Endothelial cell (in vitro differentiated cells): ENCODE results near the gene NPHP4. TPM values are rescaled to one million over a fixed set of nuclear protein-coding genes. Genes with fewer than 3 reads are reported as not detected.

Experiments
- DNase-seq: peaks from one replicate; pipeline ENCODE4 v3.0.0; 2021; ENCODE audit warnings: low spot score
- H3K27ac Mint-ChIP-seq: one replicate; pipeline ENCODE4 v1.8.0; 2021; ENCODE audit warnings: mixed read lengths, inconsistent platforms; ENCODE audit not compliant: unreplicated experiment
- H3K27me3 Mint-ChIP-seq: one replicate; pipeline ENCODE4 v1.8.0; 2021; ENCODE audit warnings: mild to moderate bottlenecking, moderate library complexity, mixed read lengths, inconsistent platforms; ENCODE audit not compliant: unreplicated experiment
- H3K36me3 Mint-ChIP-seq: one replicate; pipeline ENCODE4 v1.8.0; 2021; ENCODE audit warnings: mild to moderate bottlenecking, low read depth, mixed read lengths, inconsistent platforms; ENCODE audit not compliant: unreplicated experiment
- H3K4me1 Mint-ChIP-seq: one replicate; pipeline ENCODE4 v1.8.0; 2021; ENCODE audit warnings: mild to moderate bottlenecking, mixed read lengths, inconsistent platforms; ENCODE audit not compliant: unreplicated experiment
- H3K4me3 Mint-ChIP-seq: one replicate; pipeline ENCODE4 v1.8.0; 2021; ENCODE audit warnings: mild to moderate bottlenecking, mixed read lengths, inconsistent platforms; ENCODE audit not compliant: unreplicated experiment
- H3K9me3 Mint-ChIP-seq: one replicate; pipeline ENCODE4 v1.8.0; 2021; ENCODE audit warnings: mixed read lengths, inconsistent platforms; ENCODE audit not compliant: unreplicated experiment
- CTCF ChIP-seq: fragments of 200-600 bp; sonication (generic); IDR thresholded peaks from one replicate; pipeline ENCODE4 v1.5.0; 2021; ENCODE audit warnings: antibody characterized with exemption; ENCODE audit not compliant: unreplicated experiment
- total RNA-seq: library from RNA; stranded (reverse); fragmentation: NEBNext Ultra II Directional; extraction: Animal tissue kit (Norgen Biotek cat#: 25700); gene quantifications from one replicate; pipeline ENCODE4 v1.2.1, GENCODE V29; 2021; ENCODE audit not compliant: unreplicated experiment

NPHP4 gene
- total RNA-seq, 1 donor from 2014 or later: 15.3 TPM

GRCh38 chr1:5920201-5920600 lies 72.0 kb downstream of the NPHP4 start:
- DNase-seq: no peak
- peaks cover 3% of the 10 kb centered on the region for H3K4me1 Mint-ChIP-seq
- no peaks in the 10 kb centered on the region for H3K27me3 Mint-ChIP-seq
- no peaks in the 10 kb centered on the region for H3K9me3 Mint-ChIP-seq
- H3K27ac Mint-ChIP-seq: no peak overlapping the region
- TF ChIP-seq CTCF: no peak
- H3K4me3 Mint-ChIP-seq: no peak overlapping the region
- H3K36me3 Mint-ChIP-seq: no peaks in the 10 kb centered on the region

DNA sequence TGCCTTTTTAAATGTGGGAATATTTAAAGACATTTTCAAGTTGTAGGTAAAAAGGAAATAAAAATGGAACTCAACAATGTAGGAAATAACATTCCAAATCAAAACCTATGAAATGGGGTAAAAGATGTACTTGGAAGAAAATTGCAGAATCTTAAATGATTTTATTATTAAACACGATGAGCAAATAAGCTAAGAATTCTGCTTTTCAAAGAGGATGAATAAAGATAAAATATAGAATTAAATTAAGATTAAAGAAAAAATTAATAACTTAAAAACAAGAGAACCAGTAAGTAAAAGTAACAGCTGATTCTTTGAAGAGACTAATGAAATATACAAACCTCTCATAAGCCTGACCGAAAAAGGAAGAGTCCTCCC lies 74.0 kb downstream of the NPHP4 start:
- H3K4me3 Mint-ChIP-seq: no peak overlapping the region
- H3K27ac Mint-ChIP-seq: no peak overlapping the region
- no peak for DNase-seq
- TF ChIP-seq CTCF: no peak
- H3K36me3 Mint-ChIP-seq: no peaks in the 10 kb centered on the region
- no peaks in the 10 kb centered on the region for H3K9me3 Mint-ChIP-seq
- H3K27me3 Mint-ChIP-seq: no peaks in the 10 kb centered on the region
- peaks cover 3% of the 10 kb centered on the region for H3K4me1 Mint-ChIP-seq

DNA sequence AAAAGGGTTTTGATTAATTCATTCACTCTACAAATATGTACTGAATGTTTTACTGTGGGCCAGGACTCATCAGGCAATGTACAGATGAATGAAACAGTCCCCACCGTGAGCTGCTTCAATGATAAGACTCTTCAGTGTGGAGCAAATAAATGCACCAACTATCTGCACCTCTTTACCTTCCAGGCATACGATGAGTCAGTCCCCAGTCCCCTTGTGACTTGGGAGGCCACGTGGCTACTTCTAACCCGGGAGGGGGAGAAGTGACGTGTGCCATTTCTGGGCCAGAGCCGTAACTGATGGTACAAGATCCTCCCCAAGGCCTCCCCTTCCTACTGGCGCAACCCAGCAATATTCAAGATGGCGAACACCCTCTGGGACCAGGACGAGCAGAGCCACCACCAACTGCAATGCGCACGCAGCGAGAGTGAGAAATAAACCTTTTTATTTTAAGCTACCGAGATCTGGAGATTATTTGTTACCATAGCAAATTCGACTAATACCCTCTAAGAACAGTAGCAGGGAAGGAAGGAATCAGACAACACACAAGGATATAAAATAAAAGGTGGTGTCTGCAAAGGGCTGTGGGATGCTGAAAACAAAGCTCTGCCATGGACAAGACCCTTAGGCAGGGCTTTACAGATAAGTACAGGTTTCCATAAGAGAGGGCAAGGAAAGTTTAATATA lies 74.5 kb downstream of the NPHP4 start:
- DNase-seq: no peak
- H3K9me3 Mint-ChIP-seq: no peaks in the 10 kb centered on the region
- H3K4me1 Mint-ChIP-seq: peaks cover 3% of the 10 kb centered on the region
- no peak overlapping the region for H3K4me3 Mint-ChIP-seq
- no peak overlapping the region for H3K27ac Mint-ChIP-seq
- no peak for TF ChIP-seq CTCF
- no peaks in the 10 kb centered on the region for H3K36me3 Mint-ChIP-seq
- no peaks in the 10 kb centered on the region for H3K27me3 Mint-ChIP-seq

DNA sequence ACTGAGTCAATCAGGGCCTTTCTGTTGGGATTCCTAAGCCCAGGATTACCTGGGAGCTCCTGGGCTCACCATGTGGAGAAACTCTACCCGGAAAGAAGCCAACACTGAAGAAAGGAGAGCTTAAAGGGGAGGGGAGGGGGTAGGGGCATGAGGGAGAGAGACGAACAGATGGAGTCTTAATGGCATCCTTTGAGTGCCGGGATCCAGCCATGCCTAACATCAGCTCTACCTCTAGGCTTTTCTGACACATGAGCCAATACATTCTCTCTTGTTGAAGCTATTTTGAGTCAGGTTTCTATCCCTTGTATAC lies 75.0 kb downstream of the NPHP4 start:
- H3K4me1 Mint-ChIP-seq: peaks cover 3% of the 10 kb centered on the region
- H3K9me3 Mint-ChIP-seq: no peaks in the 10 kb centered on the region
- no peak for DNase-seq
- H3K27me3 Mint-ChIP-seq: no peaks in the 10 kb centered on the region
- H3K36me3 Mint-ChIP-seq: no peaks in the 10 kb centered on the region
- no peak for TF ChIP-seq CTCF
- no peak overlapping the region for H3K4me3 Mint-ChIP-seq
- no peak overlapping the region for H3K27ac Mint-ChIP-seq

- H3K9me3 Mint-ChIP-seq: no peaks in the 10 kb centered on the region
- H3K27ac Mint-ChIP-seq: no peak overlapping the region
- no peaks in the 10 kb centered on the region for H3K27me3 Mint-ChIP-seq
- peaks cover 3% of the 10 kb centered on the region for H3K4me1 Mint-ChIP-seq
- no peak for TF ChIP-seq CTCF
- no peak for DNase-seq
- peaks cover 3% of the 10 kb centered on the region for H3K36me3 Mint-ChIP-seq
- H3K4me3 Mint-ChIP-seq: no peak overlapping the region
Measured at GRCh38 chr1:5916572-5917280, 75.5 kb downstream of the NPHP4 start.
